Measurements from ENCODE around the gene HSPA12B. TPM values are rescaled to one million over a fixed set of nuclear protein-coding genes. Genes with fewer than 3 reads are reported as not detected.

The HSPA12B gene
- total RNA-seq, 1 experiment from 2014 or later, result not detected

DNA sequence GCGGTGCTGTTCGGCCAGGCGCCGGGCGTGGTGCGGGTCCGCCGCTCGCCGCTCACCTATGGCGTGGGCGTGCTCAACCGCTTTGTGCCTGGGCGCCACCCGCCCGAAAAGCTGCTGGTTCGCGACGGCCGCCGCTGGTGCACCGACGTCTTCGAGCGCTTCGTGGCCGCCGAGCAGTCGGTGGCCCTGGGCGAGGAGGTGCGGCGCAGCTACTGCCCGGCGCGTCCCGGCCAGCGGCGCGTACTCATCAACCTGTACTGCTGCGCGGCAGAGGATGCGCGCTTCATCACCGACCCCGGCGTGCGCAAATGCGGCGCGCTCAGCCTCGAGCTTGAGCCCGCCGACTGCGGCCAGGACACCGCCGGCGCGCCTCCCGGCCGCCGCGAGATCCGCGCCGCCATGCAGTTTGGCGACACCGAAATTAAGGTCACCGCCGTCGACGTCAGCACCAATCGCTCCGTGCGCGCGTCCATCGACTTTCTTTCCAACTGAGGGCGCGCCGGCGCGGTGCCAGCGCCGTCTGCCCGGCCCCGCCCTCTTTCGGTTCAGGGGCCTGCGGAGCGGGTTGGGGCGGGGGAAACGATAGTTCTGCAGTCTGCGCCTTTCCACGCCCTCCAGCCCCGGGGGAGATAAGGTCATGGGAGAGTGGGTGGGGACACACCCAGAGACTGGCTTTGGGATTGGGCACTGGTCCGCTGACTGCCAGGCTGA is 19.3 kb downstream of the HSPA12B start:
- TF ChIP-seq, protein P1, sequence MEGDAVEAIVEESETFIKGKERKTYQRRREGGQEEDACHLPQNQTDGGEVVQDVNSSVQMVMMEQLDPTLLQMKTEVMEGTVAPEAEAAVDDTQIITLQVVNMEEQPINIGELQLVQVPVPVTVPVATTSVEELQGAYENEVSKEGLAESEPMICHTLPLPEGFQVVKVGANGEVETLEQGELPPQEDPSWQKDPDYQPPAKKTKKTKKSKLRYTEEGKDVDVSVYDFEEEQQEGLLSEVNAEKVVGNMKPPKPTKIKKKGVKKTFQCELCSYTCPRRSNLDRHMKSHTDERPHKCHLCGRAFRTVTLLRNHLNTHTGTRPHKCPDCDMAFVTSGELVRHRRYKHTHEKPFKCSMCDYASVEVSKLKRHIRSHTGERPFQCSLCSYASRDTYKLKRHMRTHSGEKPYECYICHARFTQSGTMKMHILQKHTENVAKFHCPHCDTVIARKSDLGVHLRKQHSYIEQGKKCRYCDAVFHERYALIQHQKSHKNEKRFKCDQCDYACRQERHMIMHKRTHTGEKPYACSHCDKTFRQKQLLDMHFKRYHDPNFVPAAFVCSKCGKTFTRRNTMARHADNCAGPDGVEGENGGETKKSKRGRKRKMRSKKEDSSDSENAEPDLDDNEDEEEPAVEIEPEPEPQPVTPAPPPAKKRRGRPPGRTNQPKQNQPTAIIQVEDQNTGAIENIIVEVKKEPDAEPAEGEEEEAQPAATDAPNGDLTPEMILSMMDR (conservative IDR thresholded peaks at IDR 0.05; ENCODE audit: low read depth, low read length), result no peak
- no peak for TF ChIP-seq EZH2 (IDR thresholded peaks at IDR 0.05; ENCODE audit: borderline replicate concordance, low read depth, low read length, poor library complexity, severe bottlenecking)
- intact Hi-C loops (cut with micrococcal nuclease; ENCODE audit: unreplicated experiment), result no loop called here
- Histone ChIP-seq H3K9me3 (ENCODE audit: low read depth, low read length, poor library complexity, severe bottlenecking) (no peaks in the 10 kb centered on the region), H3K27ac (ENCODE audit: low read depth, low read length, poor library complexity, severe bottlenecking) (no peak overlapping the region), H3K36me3 (ENCODE audit: insufficient read depth, low read length, poor library complexity, severe bottlenecking) (peaks cover 5% of the 10 kb centered on the region), H3K4me3 (ENCODE audit: low read depth, low read length, poor library complexity, severe bottlenecking) (no peak overlapping the region), H3K27me3 (replicated peaks; ENCODE audit: insufficient read depth, low read depth, low read length, poor library complexity) (no peaks in the 10 kb centered on the region), H3K4me1 (ENCODE audit: insufficient read depth, low read length, poor library complexity, severe bottlenecking) (no peaks in the 10 kb centered on the region)
- ChIA-PET CTCF (interaction anchor here (0.6 kb wide), 1 partner anchor 320 kb away, joined by 3 read pairs; no protein-coding TSS in a partner anchor), POLR2A (ENCODE audit: low non-redundant PET) (no interaction called here)
- BruUV-seq (replicated peaks), result no TSS peak
- DNase-seq (ENCODE audit: low spot score), result no peak

DNA sequence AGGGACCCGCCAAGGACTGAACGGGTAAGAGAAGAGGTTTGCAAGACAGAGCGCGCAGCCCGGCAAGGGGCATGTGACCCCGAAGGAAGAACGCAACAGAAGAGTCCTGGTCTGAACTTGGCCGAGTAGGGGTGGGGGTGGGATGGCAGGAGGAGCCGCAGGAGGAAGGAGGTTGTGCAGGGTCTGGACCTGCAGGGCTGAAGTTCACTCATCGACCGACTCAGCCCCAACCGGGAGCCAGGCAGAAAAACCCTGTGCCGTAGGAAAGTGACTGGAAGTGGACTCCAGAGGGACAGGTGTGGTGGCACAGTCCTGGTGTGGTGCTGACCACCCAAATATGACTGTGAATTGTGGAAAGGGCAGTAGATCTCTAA is 19.9 kb downstream of the HSPA12B start:
- H3K27me3 ChIP-seq (replicated peaks; ENCODE audit: insufficient read depth, low read depth, low read length, poor library complexity), result no peaks in the 10 kb centered on the region

DNA sequence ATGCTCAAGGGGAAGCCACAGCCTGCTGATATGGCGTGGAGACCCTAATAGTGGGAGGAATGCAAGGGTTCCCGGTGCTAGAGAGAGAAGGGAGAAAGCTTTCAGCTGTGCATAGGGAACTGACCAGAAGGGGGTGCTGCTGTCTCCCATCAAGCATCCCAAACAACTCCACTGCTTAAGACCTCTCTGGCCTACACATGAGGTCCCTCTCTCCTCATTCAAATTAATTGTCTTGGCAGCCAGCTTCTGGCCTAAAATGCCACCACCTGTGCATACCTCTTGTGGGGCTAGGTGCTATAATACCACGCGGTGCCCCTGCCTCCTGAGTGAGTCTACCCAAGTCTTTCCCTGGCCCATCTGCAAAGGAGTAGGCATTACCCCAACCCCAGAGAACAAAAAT is 20.6 kb downstream of the HSPA12B start:
- Histone ChIP-seq H3K27me3 (replicated peaks; ENCODE audit: insufficient read depth, low read depth, low read length, poor library complexity) (no peaks in the 10 kb centered on the region), H3K4me3 (ENCODE audit: low read depth, low read length, poor library complexity, severe bottlenecking) (no peak overlapping the region), H3K9me3 (ENCODE audit: low read depth, low read length, poor library complexity, severe bottlenecking) (no peaks in the 10 kb centered on the region), H3K36me3 (ENCODE audit: insufficient read depth, low read length, poor library complexity, severe bottlenecking) (peaks cover 9% of the 10 kb centered on the region), H3K4me1 (ENCODE audit: insufficient read depth, low read length, poor library complexity, severe bottlenecking) (no peaks in the 10 kb centered on the region), H3K27ac (ENCODE audit: low read depth, low read length, poor library complexity, severe bottlenecking) (no peak overlapping the region)
- TF ChIP-seq EZH2 (IDR thresholded peaks at IDR 0.05; ENCODE audit: borderline replicate concordance, low read depth, low read length, poor library complexity, severe bottlenecking), result no peak
- TF ChIP-seq, protein P1 (conservative IDR thresholded peaks at IDR 0.05; ENCODE audit: low read depth, low read length), result peak; percentile 85
- ChIA-PET CTCF (interaction anchor here (0.6 to 1.5 kb wide), 6 partner anchors 11 to 102 kb away, joined by 3 to 6 read pairs (median 4); partner anchors contain the start of genes ADISSP and SPEF1), POLR2A (ENCODE audit: low non-redundant PET) (no interaction called here)
- DNase-seq (ENCODE audit: low spot score), result peak; percentile 72
- BruUV-seq (replicated peaks), result no TSS peak
- intact Hi-C loops (cut with micrococcal nuclease; ENCODE audit: unreplicated experiment), result loop anchor here (1.0 kb wide), 1 partner anchor 28 kb away; the partner anchor contains the start of gene SPEF1

More for the DNA sequence above, 19.9 kb downstream of the HSPA12B start:
- Histone ChIP-seq H3K27ac (ENCODE audit: low read depth, low read length, poor library complexity, severe bottlenecking) (no peak overlapping the region), H3K4me1 (ENCODE audit: insufficient read depth, low read length, poor library complexity, severe bottlenecking) (no peaks in the 10 kb centered on the region), H3K4me3 (ENCODE audit: low read depth, low read length, poor library complexity, severe bottlenecking) (no peak overlapping the region), H3K9me3 (ENCODE audit: low read depth, low read length, poor library complexity, severe bottlenecking) (no peaks in the 10 kb centered on the region), H3K36me3 (ENCODE audit: insufficient read depth, low read length, poor library complexity, severe bottlenecking) (peaks cover 5% of the 10 kb centered on the region)
- BruUV-seq (replicated peaks), result no TSS peak
- intact Hi-C loops (cut with micrococcal nuclease; ENCODE audit: unreplicated experiment), result no loop called here
- POLR2A ChIA-PET (ENCODE audit: low non-redundant PET), result no interaction called here
- no peak for DNase-seq (ENCODE audit: low spot score)
- CTCF ChIA-PET, result interaction anchor here (0.6 to 1.5 kb wide), 5 partner anchors 10 to 320 kb away, joined by 3 to 4 read pairs (median 4); partner anchors contain the start of genes ADISSP and SPEF1
- TF ChIP-seq EZH2 (IDR thresholded peaks at IDR 0.05; ENCODE audit: borderline replicate concordance, low read depth, low read length, poor library complexity, severe bottlenecking), result no peak
- TF ChIP-seq, protein P1 (conservative IDR thresholded peaks at IDR 0.05; ENCODE audit: low read depth, low read length), result no peak

All from A673 (cell line).